HL-60 (cell line): Measurements from ENCODE around the gene USB1.

ENCODE experiments used
- POLR2AphosphoS5 ChIP-seq: IDR thresholded peaks from 2 replicates; pipeline ENCODE4 v1.6.1; 2012; ENCODE audit warnings: low read depth
- TF ChIP-seq, protein P1 (sequence below): IDR thresholded peaks from one replicate; pipeline ENCODE4 v1.5.1; 2011; ENCODE audit warnings: low read length, control low read depth, inconsistent platforms; ENCODE audit not compliant: insufficient read depth

- TF ChIP-seq, protein P1, sequence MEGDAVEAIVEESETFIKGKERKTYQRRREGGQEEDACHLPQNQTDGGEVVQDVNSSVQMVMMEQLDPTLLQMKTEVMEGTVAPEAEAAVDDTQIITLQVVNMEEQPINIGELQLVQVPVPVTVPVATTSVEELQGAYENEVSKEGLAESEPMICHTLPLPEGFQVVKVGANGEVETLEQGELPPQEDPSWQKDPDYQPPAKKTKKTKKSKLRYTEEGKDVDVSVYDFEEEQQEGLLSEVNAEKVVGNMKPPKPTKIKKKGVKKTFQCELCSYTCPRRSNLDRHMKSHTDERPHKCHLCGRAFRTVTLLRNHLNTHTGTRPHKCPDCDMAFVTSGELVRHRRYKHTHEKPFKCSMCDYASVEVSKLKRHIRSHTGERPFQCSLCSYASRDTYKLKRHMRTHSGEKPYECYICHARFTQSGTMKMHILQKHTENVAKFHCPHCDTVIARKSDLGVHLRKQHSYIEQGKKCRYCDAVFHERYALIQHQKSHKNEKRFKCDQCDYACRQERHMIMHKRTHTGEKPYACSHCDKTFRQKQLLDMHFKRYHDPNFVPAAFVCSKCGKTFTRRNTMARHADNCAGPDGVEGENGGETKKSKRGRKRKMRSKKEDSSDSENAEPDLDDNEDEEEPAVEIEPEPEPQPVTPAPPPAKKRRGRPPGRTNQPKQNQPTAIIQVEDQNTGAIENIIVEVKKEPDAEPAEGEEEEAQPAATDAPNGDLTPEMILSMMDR: no peak
- TF ChIP-seq POLR2AphosphoS5: no peak
These were observed 42.1 kb upstream of the USB1 start for GRCh38 chr16:57959121-57959520.
